A673 (cell line): ENCODE data around the gene BCR.

Experiments
- CTCF ChIP-seq: fragments of 300-800, 200-600 bp; sonication (generic); conservative IDR thresholded peaks from 2 replicates; pipeline ENCODE4 v1.5.1; 2017; ENCODE audit warnings: low read depth, mild to moderate bottlenecking, antibody characterized with exemption, low read length, moderate library complexity, mixed read lengths
- EZH2 ChIP-seq: fragments of 200-600 bp; sonication (generic); IDR thresholded peaks from 2 replicates; pipeline ENCODE4 v1.6.1; 2017; ENCODE audit warnings: borderline replicate concordance, low read depth, mild to moderate bottlenecking, mixed read lengths, antibody characterized with exemption, low read length; ENCODE audit not compliant: poor library complexity, severe bottlenecking

GRCh38 chr22:23365961-23366360 is 185.7 kb downstream of the BCR start:
- no peak for TF ChIP-seq CTCF
- no peak for TF ChIP-seq EZH2
